ENCODE measurements around the gene DNM3.

GRCh38 chr1:172324761-172325160, 483.5 kb downstream of the DNM3 start:
- no peak for TF ChIP-seq POLR2AphosphoS5 (IDR thresholded peaks at IDR 0.05)
- no peak for TF ChIP-seq POLR2A (IDR thresholded peaks at IDR 0.05)
